Thyroid gland (tissue), 4 donors: ENCODE measurements around the gene MAP4K1. TPM values are rescaled to one million over a fixed set of nuclear protein-coding genes. Genes with fewer than 3 reads are reported as not detected.

Experiments used
- DNase-seq, 2 donors: peaks; one replicate each; pipeline ENCODE4 v3.0.0-alpha.2; 2019
- H3K27ac ChIP-seq, 3 donors: fragments of 200-600 bp; sonication (generic); 1 replicate in 2 of 3; 2 replicates in 1 of 3; pipeline ENCODE4 v1.5.1; 2016 to 2019; ENCODE audit warnings: mild to moderate bottlenecking in 1 of 3, moderate library complexity in 1 of 3
- H3K27me3 ChIP-seq: fragments of 200-600 bp; sonication (generic); one replicate; pipeline ENCODE4 v1.5.1; 2019
- H3K36me3 ChIP-seq, 2 donors: fragments of 200-600 bp; sonication (generic); one replicate each; pipeline ENCODE4 v1.5.1; 2016 to 2019
- H3K4me1 ChIP-seq, 2 donors: fragments of 200-600 bp; sonication (generic); one replicate each; pipeline ENCODE4 v1.5.1; 2017 to 2019
- H3K4me3 ChIP-seq, 3 donors: fragments of 200-600 bp; sonication (generic); replicated peaks in 1 of 3; 1 replicate in 2 of 3; 2 replicates in 1 of 3; pipeline ENCODE4 v1.5.1; 2016; ENCODE audit warnings: mild to moderate bottlenecking in 1 of 3
- H3K9me3 ChIP-seq: fragments of 200-600 bp; sonication (generic); one replicate; pipeline ENCODE4 v1.5.1; 2017
- POLR2A ChIP-seq, 2 donors: fragments of 450-650 bp; IDR thresholded peaks; one replicate each; pipeline ENCODE4 v1.6.1; 2017; ENCODE audit warnings: antibody characterized with exemption in 2 of 2, mild to moderate bottlenecking in 2 of 2, moderate library complexity in 1 of 2
- WGBS, 2 donors: methylation state at CpG; one replicate each; pipeline ENCODE4 v1.1.5; 2017; 5-methylcytosine and 5-hydroxymethylcytosine counted together
- intact Hi-C: fragments of 100-400 bp; cut with DNase I; formaldehyde crosslinking; loops from one replicate; pipeline ENCODE4 v1.15.1; 2023
- total RNA-seq, 4 donors: library from RNA; depleted of rRNA; stranded (reverse); fragments of >200 nt; gene quantifications; one replicate each; pipeline ENCODE4 v1.2.3, GENCODE V29; 2016
- TF ChIP-seq, protein P1 (sequence below), 6 experiments: fragments of 200-600 bp in 3 of 6; fragments of 450-650 bp in 3 of 6; sonication (generic) in 3 of 6; IDR thresholded peaks; one replicate each; pipeline ENCODE4 v1.5.1; 2016 to 2019; ENCODE audit warnings: antibody characterized with exemption in 6 of 6, mild to moderate bottlenecking in 2 of 6, inconsistent platforms in 1 of 6, moderate library complexity in 1 of 6

The MAP4K1 gene
- total RNA-seq, 4 donors from 2014 or later = 0.83 to 9.7 (median 2.2) TPM

DNA sequence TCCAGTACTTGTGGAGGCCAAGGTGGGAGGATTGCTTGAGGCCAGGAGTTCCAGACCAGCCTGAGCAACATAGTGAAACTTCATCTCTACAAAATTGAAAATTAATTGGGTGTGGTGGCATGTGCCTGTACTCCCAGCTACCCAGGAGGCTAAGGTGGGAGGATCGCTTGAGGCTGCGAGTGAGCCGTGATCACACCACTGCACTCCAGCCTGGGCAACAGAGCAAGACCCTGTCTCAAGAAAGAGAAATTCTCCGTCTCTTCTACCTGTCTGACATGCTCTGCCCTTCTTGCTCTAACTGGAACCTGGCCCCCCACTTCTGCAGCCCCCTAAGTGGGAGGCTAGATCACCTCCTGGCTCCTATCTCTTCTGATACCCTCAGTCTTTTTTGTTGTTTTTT lies 8.6 kb upstream of the MAP4K1 start:
- no peaks in the 10 kb centered on the region for H3K27me3 ChIP-seq
- H3K36me3 ChIP-seq = peaks cover 61 to 84% of the 10 kb centered on the region in 2 donors

DNA sequence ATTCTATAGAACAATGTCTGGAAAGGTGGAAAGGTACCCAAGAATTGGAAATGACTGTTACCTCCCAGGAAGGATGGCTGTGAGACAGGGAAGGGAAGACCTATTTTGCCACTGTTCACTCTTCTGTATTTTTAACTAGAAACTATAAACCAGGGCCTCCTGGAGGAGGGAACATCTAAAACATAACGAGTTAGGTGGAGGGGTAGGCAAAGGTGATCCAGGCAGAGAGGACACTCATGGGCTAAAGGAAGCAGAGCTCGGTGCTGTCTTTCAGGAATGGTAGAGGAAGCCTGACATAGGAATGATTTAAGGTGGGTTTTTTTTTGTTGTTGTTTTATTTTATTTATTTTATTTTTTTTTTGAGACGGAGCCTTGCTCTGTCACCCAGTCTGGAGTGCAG lies 7.1 kb upstream of the MAP4K1 start:
- Histone ChIP-seq H3K27ac (no peak overlapping the region), H3K27me3 (no peaks in the 10 kb centered on the region), H3K36me3 (peaks cover 65 to 85% of the 10 kb centered on the region in 2 donors), H3K4me3 (no peak overlapping the region), H3K9me3 (no peaks in the 10 kb centered on the region), H3K4me1 (peaks cover 6% of the 10 kb centered on the region in 2 donors)
- no peak for DNase-seq
- intact Hi-C loops = no loop called here
- TF ChIP-seq, protein P1, sequence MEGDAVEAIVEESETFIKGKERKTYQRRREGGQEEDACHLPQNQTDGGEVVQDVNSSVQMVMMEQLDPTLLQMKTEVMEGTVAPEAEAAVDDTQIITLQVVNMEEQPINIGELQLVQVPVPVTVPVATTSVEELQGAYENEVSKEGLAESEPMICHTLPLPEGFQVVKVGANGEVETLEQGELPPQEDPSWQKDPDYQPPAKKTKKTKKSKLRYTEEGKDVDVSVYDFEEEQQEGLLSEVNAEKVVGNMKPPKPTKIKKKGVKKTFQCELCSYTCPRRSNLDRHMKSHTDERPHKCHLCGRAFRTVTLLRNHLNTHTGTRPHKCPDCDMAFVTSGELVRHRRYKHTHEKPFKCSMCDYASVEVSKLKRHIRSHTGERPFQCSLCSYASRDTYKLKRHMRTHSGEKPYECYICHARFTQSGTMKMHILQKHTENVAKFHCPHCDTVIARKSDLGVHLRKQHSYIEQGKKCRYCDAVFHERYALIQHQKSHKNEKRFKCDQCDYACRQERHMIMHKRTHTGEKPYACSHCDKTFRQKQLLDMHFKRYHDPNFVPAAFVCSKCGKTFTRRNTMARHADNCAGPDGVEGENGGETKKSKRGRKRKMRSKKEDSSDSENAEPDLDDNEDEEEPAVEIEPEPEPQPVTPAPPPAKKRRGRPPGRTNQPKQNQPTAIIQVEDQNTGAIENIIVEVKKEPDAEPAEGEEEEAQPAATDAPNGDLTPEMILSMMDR (IDR thresholded peaks at IDR 0.05) = no peak
- TF ChIP-seq POLR2A (IDR thresholded peaks at IDR 0.05) = no peak
- WGBS, 2 donors = 91 to 92% methylated on average over 3 of the region's 3 CpGs

More for the DNA sequence above, 8.6 kb upstream of the MAP4K1 start:
- no peak for DNase-seq
- H3K9me3 ChIP-seq = no peaks in the 10 kb centered on the region
- H3K4me1 ChIP-seq = no peaks in the 10 kb centered on the region
- TF ChIP-seq, protein P1 (IDR thresholded peaks at IDR 0.05) = no peak
- no peak for TF ChIP-seq POLR2A (IDR thresholded peaks at IDR 0.05)
- WGBS, 2 donors = 97 to 98% methylated on average over 4 of the region's 4 CpGs
- H3K4me3 ChIP-seq = no peak overlapping the region
- intact Hi-C loops = no loop called here
- H3K27ac ChIP-seq = no peak overlapping the region

DNA sequence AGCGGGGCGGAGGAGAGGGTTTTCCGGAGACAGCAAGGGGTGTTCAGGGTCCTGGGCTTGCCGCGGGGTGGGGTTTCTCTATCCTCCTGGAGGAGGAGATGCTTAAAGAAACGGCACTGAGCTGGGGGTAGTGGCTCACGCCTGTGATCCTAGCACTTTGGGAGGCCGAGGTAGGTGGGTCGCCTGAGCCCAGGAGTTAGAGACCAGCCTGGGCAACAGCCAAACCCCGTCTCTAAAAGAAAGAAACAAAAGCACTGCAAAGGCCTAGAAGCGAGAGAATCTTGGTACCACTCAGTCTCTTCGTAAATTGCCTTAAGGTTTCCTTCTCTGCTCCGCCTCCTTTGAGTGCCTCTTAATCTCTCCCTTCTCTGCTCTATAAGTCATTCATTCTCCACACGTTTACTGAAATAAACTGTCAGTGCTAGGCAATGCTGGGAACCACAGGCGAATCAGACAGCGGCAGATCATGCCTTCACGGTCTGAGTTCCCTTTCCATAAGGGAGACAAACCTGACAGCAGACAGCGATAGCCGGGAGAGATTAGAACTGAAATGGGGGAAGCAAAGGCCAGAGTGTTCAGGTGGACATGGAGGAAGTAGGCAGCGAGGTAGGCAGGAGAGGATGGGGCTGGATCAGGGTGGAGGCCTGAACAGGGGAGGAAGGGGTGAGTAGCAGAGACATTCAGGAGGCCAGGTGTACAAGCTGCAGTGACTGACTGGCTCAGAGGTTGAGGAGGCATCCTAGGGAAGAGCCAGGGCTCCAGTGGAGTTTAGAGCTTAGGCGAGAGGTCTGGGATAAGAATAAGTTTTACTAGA lies 1.8 kb upstream of the MAP4K1 start:
- DNase-seq = no peak
- Histone ChIP-seq H3K27me3 (no peaks in the 10 kb centered on the region), H3K36me3 (peaks cover 25 to 38% of the 10 kb centered on the region in 2 donors), H3K27ac (peak overlapping the region; percentile 41 to 77 (median 68)), H3K4me1 (peaks cover 17% of the 10 kb centered on the region in 2 donors), H3K4me3 (peak overlapping the region; percentile 93 to 97 (median 96)), H3K9me3 (no peaks in the 10 kb centered on the region)
- TF ChIP-seq POLR2A (IDR thresholded peaks at IDR 0.05) = no peak
- TF ChIP-seq, protein P1 (IDR thresholded peaks at IDR 0.05) = no peak
- 16 to 18% methylated on average over 21 of the region's 21 CpGs for WGBS, 2 donors
- intact Hi-C loops = no loop called here

DNA sequence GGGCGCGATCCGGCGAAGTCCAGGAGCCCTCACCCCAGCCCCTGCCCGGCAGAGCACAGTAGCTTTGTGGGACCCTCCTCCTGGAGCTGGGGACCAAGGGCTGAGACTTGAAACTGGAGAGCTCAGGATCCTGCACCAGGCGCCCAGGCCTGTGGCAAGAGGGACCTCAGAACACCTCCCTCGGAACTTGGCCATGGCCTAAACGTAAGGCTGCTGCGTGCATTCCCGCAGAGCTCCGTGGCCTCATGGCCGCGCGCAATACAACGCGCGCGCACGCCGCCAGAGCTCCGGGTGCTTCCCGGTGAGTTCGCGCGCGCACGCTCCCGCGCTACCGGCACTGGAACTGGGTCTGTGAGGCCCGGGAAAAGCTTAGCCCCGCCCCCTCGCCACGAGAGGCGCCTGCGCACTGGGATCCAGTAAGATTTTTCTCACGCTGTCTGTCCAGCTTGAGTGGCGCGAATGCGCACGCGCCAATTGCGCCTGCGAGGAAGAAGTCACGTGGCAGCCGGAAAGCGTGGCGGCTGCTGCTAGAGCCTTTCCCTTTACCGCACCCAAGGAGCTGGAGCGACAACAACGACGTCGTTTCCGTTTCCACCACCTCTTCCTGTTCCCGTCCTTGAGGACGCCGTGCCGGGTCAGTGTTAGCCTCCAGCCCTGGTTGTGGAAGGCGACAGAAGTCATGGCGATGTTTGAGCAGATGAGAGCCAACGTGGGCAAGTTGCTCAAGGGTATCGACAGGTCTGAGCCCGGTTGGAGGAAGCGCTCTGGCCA lies 1.0 kb upstream of the MAP4K1 start, which contains the start of gene EIF3K:
Gene EIF3K, plus strand, starts transcription at position 599 of the 771 bp plus-strand sequence. Its CDS starts 81 bp downstream, at position 680.
- Histone ChIP-seq H3K27me3 (no peaks in the 10 kb centered on the region), H3K4me1 (peaks cover 17% of the 10 kb centered on the region in 2 donors), H3K9me3 (no peaks in the 10 kb centered on the region), H3K27ac (peak within 1 kb of the TSS; percentile 41 to 77 (median 68)), H3K4me3 (peak within 1 kb of the TSS; percentile 93 to 97 (median 96)), H3K36me3 (peaks cover 17 to 30% of the 10 kb centered on the region in 2 donors)
- 0 to 3% methylated on average over 8 to 55 of the region's 64 CpGs for WGBS, 2 donors
- DNase-seq = peak; percentile 99 to 100
- TF ChIP-seq, protein P1 (IDR thresholded peaks at IDR 0.05) = peak in 1 of 6 experiments; percentile 19
- peak in 1 of 2 donors; percentile 72 for TF ChIP-seq POLR2A (IDR thresholded peaks at IDR 0.05)
- intact Hi-C loops = no loop called here
